Muscle layer of colon (tissue), 2 donors: ENCODE results near the gene P4HB.

Source experiments
- H3K27ac ChIP-seq: one replicate; pipeline ENCODE4 v1.7.0; 2013; ENCODE audit warnings: low read depth, mild to moderate bottlenecking, low read length, moderate library complexity
- H3K27me3 ChIP-seq, 2 donors: one replicate each; pipeline ENCODE4 v1.7.0; 2013; ENCODE audit warnings: low read length in 2 of 2, mild to moderate bottlenecking in 2 of 2; ENCODE audit not compliant: insufficient read depth in 2 of 2, control insufficient read depth in 1 of 2
- H3K36me3 ChIP-seq: one replicate; pipeline ENCODE4 v1.7.0; 2013; ENCODE audit warnings: mild to moderate bottlenecking, low read length; ENCODE audit not compliant: insufficient read depth
- H3K4me1 ChIP-seq: one replicate; pipeline ENCODE4 v1.7.0; 2013; ENCODE audit warnings: mild to moderate bottlenecking, low read length; ENCODE audit not compliant: insufficient read depth
- H3K4me3 ChIP-seq, 2 donors: one replicate each; pipeline ENCODE4 v1.7.0; 2013; ENCODE audit warnings: low read length in 2 of 2, low read depth in 1 of 2, mild to moderate bottlenecking in 1 of 2, moderate library complexity in 1 of 2
- H3K9ac ChIP-seq: one replicate; pipeline ENCODE4 v1.7.0; 2013; ENCODE audit warnings: low read length
- H3K9me3 ChIP-seq: one replicate; pipeline ENCODE4 v1.7.0; 2013; ENCODE audit warnings: mild to moderate bottlenecking, low read length
- donor health status: abdominal sarcoma.
- donor health status: Adenocarcinoma of cecum.

The P4HB gene

DNA sequence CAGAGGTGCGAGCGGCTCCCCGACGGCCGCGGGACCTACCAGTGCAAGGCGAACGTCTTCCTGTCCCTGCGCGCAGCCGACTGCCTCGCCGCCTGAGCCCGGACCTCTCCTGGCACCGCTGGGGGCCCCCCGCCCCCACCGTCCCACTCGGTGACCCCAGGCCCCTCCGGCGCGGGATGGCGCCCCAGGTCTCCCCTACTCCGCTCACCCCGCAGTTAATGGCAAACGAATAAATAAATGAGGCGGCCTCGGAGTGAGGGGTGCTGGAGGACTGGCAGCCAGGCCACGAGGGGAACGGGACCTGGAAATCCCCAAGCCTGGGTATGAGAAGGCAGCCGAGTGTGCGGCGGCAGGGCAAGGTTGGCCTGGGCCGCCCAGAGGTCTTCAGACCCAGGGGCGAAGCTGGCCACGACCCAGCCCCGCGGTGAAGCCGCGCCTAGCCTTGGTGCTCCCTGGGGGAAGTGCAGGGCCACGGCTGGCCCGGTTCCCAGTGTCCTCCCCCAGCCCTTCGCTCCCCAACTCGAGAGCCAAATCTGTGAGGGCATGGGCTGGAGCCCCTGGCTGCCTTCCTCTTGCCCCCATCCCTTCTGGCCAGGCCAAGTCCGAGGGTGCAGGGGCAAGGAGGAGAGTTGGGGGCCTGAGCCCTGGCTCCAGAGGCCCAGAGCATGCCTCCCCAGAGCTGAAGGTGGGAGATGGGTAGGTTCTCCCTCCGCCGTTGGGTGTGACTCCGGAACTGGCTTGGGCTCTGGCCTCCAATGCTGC, 42.5 kb upstream of the P4HB start:
- H3K27me3 ChIP-seq: peaks cover 0 to 24% of the 10 kb centered on the region in 2 donors
- H3K27ac ChIP-seq: no peak overlapping the region
- peaks cover 27% of the 10 kb centered on the region for H3K36me3 ChIP-seq
- H3K9ac ChIP-seq: no peak overlapping the region
- H3K9me3 ChIP-seq: no peaks in the 10 kb centered on the region
- H3K4me3 ChIP-seq: no peak overlapping the region
- no peaks in the 10 kb centered on the region for H3K4me1 ChIP-seq

DNA sequence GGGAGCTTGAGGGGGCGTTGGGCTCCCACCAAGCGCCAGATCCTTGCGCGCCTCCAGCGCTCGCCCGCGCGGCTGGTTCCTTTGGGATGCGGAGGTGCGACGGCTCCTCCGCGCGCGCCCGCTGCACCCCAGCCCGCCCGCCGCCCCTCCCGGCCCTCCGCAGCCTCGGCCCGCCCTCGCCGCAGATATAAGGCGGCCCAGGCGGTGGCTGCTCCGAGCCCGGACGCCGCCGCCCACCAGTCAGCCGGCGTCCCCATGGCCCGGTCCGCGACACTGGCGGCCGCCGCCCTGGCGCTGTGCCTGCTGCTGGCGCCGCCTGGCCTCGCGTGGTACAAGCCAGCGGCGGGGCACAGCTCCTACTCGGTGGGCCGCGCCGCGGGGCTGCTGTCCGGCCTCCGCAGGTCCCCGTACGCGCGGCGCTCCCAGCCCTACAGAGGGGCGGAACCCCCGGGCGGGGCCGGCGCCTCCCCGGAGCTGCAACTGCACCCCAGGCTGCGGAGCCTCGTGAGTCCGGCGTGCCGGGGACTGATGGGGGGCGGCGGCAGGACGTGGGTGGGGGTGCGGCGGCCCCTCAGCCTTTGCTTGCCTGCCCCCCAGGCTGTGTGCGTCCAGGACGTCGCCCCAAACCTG, 41.8 kb upstream of the P4HB start, which contains the start of gene NPB:
Gene NPB, plus strand, starts transcription at position 216 of the 630 bp plus-strand sequence. Its CDS starts 40 bp downstream, at position 256.
- Histone ChIP-seq H3K9ac (no peak within 1 kb of the TSS), H3K4me1 (no peaks in the 10 kb centered on the region), H3K27me3 (peaks cover 0 to 24% of the 10 kb centered on the region in 2 donors), H3K27ac (no peak within 1 kb of the TSS), H3K36me3 (peaks cover 31% of the 10 kb centered on the region), H3K4me3 (peak within 1 kb of the TSS in 1 of 2 donors; percentile 31), H3K9me3 (no peaks in the 10 kb centered on the region)

DNA sequence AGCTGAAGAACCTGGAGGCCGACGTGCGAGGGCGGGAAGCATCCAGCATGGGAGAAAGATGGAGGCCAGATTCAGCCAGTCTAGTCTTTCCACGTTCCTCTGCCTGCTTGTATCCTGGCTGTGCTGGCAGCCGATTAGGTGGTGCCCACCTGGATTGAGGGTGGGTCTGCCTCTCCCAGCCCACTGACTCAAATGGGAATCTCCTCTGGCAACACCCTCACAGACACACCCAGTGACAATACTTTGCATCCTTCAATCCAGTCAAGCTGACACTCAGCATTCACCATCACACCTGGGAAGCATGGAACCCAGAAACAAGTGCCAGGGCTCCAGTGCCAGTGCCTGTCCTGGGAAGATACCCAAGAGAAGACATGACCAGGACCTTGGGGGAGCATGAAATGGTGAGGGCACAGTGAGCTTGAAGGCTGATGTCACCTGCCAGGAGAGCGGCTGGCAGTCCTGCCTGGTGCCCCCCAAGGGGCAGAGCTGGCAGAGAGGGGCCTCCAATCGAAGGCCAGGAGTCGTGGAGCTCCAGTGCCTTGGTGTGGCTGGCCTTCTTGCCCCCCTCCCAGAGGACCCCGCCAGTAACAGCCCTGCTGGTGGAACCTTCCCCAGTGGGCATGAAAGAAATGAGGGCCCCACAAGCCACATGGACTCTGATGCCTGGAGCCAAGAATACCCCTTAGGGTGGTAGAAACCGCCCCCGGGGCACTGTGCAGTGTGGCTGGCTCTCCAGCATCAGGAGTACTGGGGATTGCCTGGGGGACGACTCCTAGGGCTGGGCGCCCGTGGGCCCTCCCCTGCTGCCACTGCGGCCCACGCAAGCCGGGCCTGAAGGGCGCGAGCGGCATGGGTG, 41.1 kb upstream of the P4HB start:
- Histone ChIP-seq H3K4me1 (no peaks in the 10 kb centered on the region), H3K9ac (no peak overlapping the region), H3K4me3 (peak overlapping the region in 1 of 2 donors; percentile 31), H3K9me3 (no peaks in the 10 kb centered on the region), H3K27ac (no peak overlapping the region), H3K27me3 (peaks cover 0 to 24% of the 10 kb centered on the region in 2 donors), H3K36me3 (peaks cover 32% of the 10 kb centered on the region)

DNA sequence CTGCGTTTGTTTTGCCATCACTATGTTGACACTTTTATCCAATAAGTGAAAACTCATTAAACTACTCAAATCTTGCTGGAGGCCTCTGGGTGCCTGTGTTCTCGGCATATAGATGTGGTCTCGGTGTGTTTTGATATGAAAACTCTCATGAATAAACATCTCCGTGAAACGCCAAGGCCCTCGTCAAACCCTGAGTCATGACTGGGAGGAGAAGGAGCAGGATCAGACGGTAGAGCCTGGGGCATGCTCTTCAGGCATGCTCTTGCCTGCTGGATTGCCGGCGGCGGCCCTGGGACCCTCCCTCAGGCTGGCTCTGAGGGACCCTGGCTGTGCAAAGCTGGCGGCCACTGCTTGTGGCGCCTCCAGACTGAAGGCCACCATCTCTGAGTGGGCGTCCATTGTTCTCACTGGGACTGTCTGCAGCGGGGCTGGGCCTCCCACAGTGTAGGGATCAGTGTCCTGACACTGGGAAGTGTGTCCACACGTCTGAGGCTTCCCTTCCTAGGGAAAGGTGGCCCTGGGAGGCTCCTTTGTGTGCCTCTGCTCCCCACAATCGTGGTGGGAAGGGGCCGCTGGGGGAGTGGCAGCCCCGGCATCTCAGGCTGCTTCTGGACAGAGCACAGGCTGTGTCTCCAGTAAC, 40.0 kb upstream of the P4HB start:
- peaks cover 38% of the 10 kb centered on the region for H3K36me3 ChIP-seq

DNA sequence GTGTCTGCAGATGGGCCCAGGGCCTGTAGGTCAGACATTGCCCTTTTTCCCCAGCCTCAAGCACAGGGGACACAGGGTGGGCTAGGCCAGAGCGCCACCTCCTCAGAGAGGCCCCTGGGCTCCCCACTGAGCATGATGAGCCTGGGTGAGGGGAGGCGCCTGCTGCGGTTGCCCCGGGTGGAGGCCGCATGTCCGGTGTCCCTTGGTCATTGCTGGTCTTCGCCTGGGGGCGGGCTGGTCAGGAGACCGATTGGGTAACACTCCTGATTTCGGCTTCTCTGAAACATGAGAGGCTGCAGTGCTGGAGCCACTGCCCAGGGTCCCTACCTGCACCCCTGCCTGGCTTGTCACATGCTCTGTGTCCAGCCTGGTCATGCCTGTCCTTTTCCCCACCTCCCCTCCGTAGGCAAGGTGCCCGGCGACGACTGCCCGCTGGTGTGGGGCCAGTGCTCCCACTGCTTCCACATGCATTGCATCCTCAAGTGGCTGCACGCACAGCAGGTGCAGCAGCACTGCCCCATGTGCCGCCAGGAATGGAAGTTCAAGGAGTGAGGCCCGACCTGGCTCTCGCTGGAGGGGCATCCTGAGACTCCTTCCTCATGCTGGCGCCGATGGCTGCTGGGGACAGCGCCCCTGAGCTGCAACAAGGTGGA, 39.3 kb upstream of the P4HB start:
- no peaks in the 10 kb centered on the region for H3K9me3 ChIP-seq
- peaks cover 0 to 24% of the 10 kb centered on the region in 2 donors for H3K27me3 ChIP-seq
- no peak overlapping the region for H3K27ac ChIP-seq
- H3K36me3 ChIP-seq: peaks cover 42% of the 10 kb centered on the region
- no peak overlapping the region for H3K4me3 ChIP-seq
- no peaks in the 10 kb centered on the region for H3K4me1 ChIP-seq
- H3K9ac ChIP-seq: no peak overlapping the region

More for the DNA sequence above, 40.0 kb upstream of the P4HB start:
- no peaks in the 10 kb centered on the region for H3K9me3 ChIP-seq
- peaks cover 0 to 24% of the 10 kb centered on the region in 2 donors for H3K27me3 ChIP-seq
- H3K4me1 ChIP-seq: no peaks in the 10 kb centered on the region
- H3K4me3 ChIP-seq: no peak overlapping the region
- H3K27ac ChIP-seq: no peak overlapping the region
- no peak overlapping the region for H3K9ac ChIP-seq

DNA sequence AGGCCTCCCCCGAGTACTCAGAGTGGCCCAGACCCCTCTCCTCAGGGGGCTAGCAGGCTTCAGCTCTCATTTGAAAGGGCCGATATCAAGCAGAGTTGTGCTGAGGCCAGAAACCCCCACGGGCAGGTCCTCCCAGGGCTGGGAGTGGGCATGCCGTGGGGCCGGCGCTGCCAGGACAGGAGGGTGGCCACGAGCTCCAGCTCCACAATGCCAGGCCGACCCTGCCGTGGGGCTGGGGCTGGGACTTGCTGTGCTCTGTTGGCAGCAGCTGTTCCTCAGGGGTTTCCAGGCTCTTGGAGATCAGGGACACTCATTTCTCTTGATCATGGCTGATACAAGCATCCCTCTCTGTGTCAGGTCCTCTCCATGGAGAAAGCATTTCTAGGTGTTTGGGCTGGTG, 38.5 kb upstream of the P4HB start:
- H3K9me3 ChIP-seq: no peaks in the 10 kb centered on the region
- H3K27ac ChIP-seq: no peak overlapping the region
- no peaks in the 10 kb centered on the region for H3K4me1 ChIP-seq
- H3K27me3 ChIP-seq: peaks cover 0 to 24% of the 10 kb centered on the region in 2 donors
- H3K4me3 ChIP-seq: no peak overlapping the region
- peaks cover 50% of the 10 kb centered on the region for H3K36me3 ChIP-seq
- H3K9ac ChIP-seq: no peak overlapping the region

DNA sequence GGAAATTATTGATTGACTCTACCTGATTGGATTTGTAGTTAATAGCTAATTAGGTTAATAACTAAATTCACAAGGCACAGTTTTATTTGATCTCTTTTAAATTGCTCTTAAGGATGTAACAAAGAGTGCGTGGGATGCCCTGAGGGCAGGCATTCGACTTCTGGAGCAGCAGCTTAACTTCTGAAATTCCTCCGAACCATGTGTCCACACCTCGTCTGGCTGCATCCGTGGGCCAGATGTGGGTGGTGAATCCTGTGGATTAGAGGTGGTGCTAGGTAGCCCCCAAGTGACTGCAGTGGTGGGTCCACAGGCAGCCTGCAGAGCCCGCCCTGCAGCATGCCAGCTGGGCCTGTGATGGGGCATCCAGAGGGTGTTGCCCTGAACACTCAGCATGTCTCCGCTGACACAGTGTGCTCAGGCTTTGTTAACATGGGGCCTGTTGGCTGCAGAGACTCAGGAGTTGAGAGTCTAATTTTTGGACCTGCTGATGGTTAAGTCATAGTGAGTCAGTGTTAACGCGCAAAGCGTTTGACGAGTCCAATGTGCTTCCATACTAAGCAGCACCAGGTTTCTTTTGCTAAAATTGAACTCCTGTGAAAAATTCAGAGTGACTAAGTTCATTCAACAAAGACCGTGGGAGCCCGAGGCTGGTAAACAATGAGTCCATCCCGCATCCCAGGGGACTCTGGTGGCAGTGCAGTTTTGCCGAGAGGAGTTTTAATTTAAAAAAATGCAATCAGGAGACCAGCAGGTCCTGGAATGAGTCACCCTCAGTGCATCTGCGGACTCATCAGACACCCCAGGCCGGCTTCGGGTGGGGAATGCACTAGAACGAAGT, 37.9 kb upstream of the P4HB start:
- no peak overlapping the region for H3K4me3 ChIP-seq
- H3K27me3 ChIP-seq: peaks cover 0 to 20% of the 10 kb centered on the region in 2 donors
- H3K4me1 ChIP-seq: no peaks in the 10 kb centered on the region
- H3K27ac ChIP-seq: no peak overlapping the region
- no peaks in the 10 kb centered on the region for H3K9me3 ChIP-seq
- H3K36me3 ChIP-seq: peaks cover 51% of the 10 kb centered on the region
- no peak overlapping the region for H3K9ac ChIP-seq

DNA sequence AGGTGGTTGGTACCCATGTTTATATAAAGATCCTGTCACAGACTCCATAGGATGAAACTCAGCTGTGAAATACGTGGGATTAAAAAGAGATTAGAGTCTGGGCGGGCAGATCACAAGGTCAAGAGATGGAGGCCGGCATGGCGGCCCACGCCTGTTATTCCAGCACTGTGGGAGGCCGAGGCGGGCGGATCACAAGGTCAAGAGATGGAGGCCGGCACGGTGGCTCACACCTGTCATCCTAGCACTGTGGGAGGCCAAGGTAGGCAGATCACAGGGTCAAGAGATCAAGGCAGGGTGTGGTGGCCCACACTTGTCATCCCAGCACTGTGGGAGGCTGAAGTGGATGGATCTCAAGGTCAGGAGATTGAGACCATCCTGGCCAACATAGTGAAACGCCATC, 35.1 kb upstream of the P4HB start:
- no peak overlapping the region for H3K4me3 ChIP-seq
- peaks cover 49% of the 10 kb centered on the region for H3K36me3 ChIP-seq
- no peak overlapping the region for H3K9ac ChIP-seq
- H3K27ac ChIP-seq: no peak overlapping the region
- no peaks in the 10 kb centered on the region for H3K9me3 ChIP-seq
- H3K27me3 ChIP-seq: no peaks in the 10 kb centered on the region
- peaks cover 11% of the 10 kb centered on the region for H3K4me1 ChIP-seq

DNA sequence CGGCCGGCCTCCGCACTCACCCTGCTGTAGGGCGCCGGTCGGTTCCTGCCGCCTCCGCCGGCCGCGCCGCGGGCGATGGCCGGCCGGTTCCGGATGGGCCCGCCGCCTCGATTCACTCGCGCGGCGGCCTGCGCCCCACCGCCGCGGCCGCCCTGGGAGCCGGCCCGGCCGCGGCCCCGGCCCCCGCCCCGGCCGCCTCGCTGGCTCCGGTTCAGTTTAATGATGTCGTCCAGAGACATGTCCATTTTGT, 30.9 kb upstream of the P4HB start:
- Histone ChIP-seq H3K27ac (peak overlapping the region; percentile 61), H3K9ac (no peak overlapping the region), H3K27me3 (no peaks in the 10 kb centered on the region), H3K9me3 (no peaks in the 10 kb centered on the region), H3K4me1 (peaks cover 20% of the 10 kb centered on the region), H3K4me3 (peak overlapping the region in 1 of 2 donors; percentile 89), H3K36me3 (peaks cover 57% of the 10 kb centered on the region)
